Astrocyte of the hippocampus (primary cell): Measurements from ENCODE around the gene DEFB128.

Experiments used
- DNase-seq: peaks from one replicate; pipeline ENCODE4 v3.0.0; 2011; ENCODE audit warnings: low read depth, low spot score

Gene DEFB128

GRCh38 chr20:152131-152530, 37.4 kb downstream of the DEFB128 start:
- no peak for DNase-seq

GRCh38 chr20:145877-146276, 43.6 kb downstream of the DEFB128 start:
- DNase-seq, result no peak

- DNase-seq, result no peak
Measured at GRCh38 chr20:142290-142689, 47.2 kb downstream of the DEFB128 start, which contains the start of gene DEFB126. Gene DEFB126 (plus strand): TSS chr20:142590. CDS start chr20:142629, 39 bp downstream.
